Occipital lobe (tissue), 2 donors: ENCODE measurements around the gene ZNRD2. TPM values are rescaled to one million over a fixed set of nuclear protein-coding genes. Genes with fewer than 3 reads are reported as not detected.
"Not testable (repeated sequence)": the region's sequence is repeated elsewhere in the genome, so short reads cannot be mapped to it uniquely, and the experiment has no call there.

Source experiments
- DNase-seq: peaks from one replicate; lab custom pipeline; 2025; lab: John Stamatoyannopoulos, UW
- total RNA-seq: library from RNA; depleted of rRNA; stranded (reverse); fragments of >200 nt; gene quantifications from one replicate; pipeline ENCODE4 v1.2.3, GENCODE V29; 2014

Gene ZNRD2
- total RNA-seq, 1 donor from 2014 or later = 23.6 TPM

DNA sequence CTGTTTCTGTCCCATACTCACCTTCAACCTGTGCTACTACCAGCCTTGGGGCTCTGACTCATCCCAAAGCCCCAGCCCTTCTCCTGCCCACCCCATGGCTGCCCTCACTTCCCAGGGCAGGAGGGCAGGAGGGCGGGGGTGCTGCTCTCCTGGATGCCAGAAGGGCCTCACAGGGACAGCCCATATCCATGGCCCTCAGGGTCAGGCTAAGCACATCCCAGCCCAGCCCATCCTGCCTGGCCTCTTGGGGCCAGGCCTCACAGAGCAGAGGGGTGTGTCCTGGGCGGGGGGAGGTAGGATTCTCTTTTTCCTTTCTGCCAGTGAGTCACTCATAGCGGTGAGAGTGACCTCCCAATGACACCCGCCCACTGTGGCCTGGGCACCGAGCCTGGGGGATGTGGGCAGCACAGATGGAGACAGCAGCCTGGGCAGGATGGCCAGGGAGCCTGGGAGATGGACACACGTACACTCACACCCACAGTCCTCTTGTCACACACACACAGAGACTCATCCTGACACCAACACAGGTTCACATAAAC lies 14.5 kb upstream of the ZNRD2 start:
- DNase-seq = no peak

- DNase-seq = no peak
These were observed 13.6 kb upstream of the ZNRD2 start for GRCh38 chr11:65556470-65557279.

GRCh38 chr11:65557280-65558001 lies 12.8 kb upstream of the ZNRD2 start:
- no peak for DNase-seq

GRCh38 chr11:65558002-65558929 lies 12.0 kb upstream of the ZNRD2 start, which contains the start of gene LTBP3:
LTBP3 (minus strand) TSS chr11:65558359; CDS start chr11:65557959, 400 bp downstream.
- peak; percentile 75 for DNase-seq

DNA sequence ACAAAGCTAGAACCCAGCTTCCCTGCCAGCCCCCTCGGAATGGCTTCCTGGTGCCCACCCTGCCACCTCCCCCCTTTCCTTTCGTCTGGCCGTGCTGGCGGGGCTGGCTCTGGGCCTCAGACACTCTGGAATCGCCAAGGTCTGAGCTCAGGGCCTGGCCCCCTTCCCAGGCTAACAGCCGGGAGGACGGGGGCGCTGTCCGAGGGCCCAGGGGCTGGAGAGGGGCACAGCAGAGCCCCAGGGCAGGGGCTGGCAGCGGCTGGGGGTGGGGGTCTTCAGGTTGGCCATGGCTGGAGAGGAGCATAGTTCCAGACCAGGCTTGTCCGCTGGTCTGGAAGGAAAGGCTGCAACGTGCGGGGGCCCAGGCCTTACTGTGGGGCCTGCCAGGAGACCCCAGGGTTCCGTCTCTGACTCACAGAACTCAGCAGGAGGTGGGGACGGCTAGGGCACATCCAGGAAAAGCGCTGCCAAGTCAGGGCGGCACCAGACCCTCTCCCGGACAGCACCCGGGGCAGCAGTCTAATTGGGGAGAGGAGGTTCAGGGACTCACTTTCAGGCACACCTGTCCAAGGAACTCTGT lies 11.3 kb upstream of the ZNRD2 start:
- no peak for DNase-seq

GRCh38 chr11:65559535-65559934 lies 10.7 kb upstream of the ZNRD2 start:
- no peak for DNase-seq

DNA sequence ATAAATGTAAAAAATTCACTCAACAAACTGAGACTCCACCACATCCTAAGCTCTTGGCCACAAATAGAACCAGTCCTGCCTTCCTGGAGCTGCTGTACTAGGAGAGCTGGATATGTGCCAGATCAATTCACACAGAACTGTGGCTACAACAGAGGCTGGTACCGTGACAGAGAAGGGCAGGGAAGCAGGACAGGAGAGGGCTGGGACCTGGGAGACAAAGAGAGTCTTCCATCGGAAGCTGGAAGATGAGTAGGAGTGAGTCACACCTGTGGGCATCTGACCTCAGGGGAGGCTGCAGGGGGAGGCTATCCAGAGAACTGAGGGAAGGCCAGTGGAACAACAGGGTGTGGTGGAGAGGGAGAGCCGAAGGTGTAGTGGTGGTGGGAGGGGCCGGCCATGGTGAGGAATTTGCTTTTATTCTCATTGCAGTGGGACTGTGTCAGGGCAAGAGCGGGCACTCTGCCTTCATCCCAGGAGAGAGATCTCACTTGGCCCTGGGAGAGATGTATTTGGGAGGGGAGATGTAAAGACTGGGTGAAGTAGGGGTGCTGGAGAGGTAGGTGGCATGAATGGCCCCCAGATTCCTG lies 10.2 kb upstream of the ZNRD2 start:
- DNase-seq = no peak

GRCh38 chr11:65560555-65561418 lies 9.5 kb upstream of the ZNRD2 start:
- DNase-seq = no peak

- DNase-seq = no peak
These were observed 8.3 kb upstream of the ZNRD2 start for GRCh38 chr11:65562020-65562419.

DNA sequence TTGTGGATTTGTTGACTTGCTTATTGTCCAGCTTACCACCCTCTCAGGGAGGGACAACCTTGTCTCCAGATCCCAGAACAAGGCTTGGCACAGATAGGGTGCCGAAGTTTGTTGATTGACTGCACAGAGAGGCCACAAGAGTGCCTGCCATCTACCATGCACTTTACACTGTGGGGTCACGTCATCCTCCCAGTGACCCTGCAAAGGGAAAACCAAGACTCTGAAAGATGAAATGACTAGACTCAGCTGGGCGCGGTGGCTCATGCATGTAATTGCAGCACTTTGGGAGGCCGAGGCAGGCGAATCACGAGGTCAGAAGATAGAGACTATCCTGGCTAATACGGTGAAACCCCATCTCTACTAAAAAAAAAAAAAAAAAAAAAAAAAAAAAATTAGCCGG lies 7.5 kb upstream of the ZNRD2 start:
- DNase-seq = no peak

DNA sequence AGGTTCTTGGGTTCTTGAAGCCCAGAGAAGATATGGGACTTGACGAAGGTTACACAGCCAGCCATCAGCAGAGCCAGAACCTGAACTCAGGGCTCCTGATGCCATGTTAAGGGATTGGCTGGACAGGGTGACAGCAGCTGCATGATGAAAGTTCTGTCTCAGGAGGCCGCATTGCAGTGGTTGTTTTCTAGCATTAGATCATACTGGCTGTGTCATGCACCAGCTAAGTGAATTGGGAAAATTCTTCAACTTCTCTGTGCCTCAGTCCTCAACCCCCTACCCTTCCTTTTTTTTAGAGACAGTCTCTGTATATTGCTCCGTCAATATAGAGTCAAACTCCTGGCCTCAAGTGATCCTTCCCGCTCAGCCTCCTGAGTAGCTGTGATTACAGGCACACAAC lies 6.7 kb upstream of the ZNRD2 start:
- no peak for DNase-seq

DNA sequence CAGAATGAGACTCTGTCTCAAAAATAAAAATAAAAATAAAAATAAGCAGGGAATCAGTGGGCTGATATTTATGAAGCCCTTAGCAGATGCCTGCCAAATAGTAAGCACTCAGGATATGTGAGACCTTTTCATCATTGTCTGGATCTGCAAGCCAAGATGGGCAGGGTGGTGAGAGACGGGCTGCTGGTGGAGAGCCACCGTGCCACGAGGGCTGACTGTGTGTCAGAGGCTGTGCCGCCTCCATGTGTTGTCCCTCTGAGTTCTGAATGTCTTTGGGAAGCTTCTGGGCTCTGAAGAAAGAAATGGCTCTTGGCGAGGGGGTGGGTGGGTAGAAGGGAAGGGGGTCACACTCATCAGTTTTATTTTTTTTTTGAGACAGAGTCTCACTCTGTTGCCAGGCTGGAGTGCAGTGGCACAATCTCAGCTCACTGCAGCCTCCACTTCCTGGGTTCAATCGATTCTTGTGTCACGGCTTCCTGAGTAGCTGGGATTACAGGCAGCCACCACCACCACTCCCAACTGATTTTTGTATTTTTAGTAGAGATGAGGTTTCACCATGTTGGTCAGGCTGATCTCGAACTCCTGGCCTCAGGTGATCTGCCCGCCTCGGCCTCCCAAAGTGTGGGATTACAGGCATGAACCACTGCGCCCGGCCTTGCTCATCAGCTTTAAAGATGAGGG lies 5.3 kb upstream of the ZNRD2 start:
- DNase-seq = not testable (repeated sequence)

GRCh38 chr11:65565624-65566453 lies 4.4 kb upstream of the ZNRD2 start:
- DNase-seq = no peak

DNA sequence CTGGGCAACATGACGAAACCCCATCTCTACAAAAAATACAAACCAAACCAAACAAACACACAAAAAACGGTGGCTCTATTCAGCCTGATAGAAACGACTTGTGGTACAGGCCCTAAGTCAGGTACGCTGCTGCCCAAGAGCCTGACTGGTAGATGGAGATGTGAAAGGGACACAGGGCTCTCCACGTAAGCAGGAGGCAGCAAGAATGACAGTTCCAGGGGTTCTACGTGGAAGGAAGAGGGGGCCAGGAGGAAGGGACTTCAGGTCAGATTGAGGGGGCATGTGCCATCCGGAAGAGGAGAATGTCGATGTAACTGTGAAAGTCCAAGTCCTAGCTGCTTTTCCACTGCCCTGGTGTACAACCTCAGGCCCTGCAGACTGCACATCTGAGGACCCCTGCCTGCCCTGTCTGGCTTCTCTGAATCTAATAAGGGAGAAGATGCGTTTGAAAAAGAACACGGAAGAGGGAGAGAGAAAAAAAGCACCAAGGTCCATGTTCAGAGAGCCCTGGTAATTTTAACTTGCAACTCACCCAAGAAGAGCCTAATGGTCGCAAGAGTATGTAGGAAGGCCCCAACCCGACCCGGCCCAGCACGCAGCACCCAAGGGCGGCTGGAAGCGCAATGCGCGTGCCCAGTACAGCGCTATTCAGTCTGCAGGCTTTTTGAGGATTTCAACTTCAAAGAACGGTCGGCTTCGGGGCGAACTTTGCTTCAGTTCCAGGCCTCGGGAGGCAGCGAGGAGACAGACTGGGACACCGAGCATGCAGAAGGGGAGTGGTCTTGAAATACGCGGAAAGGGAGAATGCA lies 909 bp upstream of the ZNRD2 start:
- no peak for DNase-seq

DNA sequence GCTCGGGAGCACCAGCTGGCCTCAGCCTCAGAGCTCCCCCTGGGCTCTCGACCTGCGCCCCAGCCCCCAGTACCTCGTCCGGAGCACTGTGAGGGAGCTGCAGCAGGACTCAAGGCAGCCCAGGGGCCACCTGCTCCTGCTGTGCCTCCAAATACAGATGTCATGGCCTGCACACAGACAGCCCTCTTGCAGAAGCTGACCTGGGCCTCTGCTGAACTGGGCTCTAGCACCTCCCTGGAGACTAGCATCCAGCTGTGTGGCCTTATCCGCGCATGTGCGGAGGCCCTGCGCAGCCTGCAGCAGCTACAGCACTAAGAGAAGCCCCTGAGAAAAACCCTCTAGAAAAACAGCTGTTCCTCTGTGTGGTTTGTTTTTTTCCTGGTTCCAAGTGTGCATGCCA lies 1.1 kb downstream of the ZNRD2 start:
- no peak for DNase-seq

GRCh38 chr11:65571940-65572339 lies 1.7 kb downstream of the ZNRD2 start:
- no peak for DNase-seq

- DNase-seq = peak; percentile 86
These were observed 2.2 kb downstream of the ZNRD2 start, which contains the start of gene FAM89B for GRCh38 chr11:65572356-65573051. FAM89B (plus strand) TSS chr11:65572538; CDS start chr11:65572670, 132 bp downstream.
